ENCODE results near the gene SUPT3H.

DNA sequence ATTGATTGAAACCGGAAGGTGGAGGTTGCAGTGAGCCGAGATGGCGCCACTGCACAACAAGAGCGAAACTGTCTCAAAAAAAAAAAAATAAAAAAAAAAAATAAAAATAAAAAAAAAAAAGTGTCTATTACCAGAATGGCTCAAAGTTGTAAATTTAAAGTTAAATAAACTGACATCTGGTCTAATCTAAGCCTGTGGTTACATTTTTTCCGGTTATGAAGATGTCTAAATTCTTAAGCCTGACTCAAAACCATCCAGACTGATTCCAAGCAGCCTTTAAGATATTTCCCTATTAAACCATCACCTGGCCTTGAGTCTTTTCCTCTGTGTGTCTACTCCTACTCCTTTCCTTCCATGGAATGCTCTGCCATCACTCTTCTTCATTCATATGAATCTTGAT is 421.3 kb downstream of the SUPT3H start:
- TF ChIP-seq POLR2A (IDR thresholded peaks at IDR 0.05) (no peak), POLR2AphosphoS5 (IDR thresholded peaks at IDR 0.05) (no peak)
- TF ChIP-seq, protein P1, sequence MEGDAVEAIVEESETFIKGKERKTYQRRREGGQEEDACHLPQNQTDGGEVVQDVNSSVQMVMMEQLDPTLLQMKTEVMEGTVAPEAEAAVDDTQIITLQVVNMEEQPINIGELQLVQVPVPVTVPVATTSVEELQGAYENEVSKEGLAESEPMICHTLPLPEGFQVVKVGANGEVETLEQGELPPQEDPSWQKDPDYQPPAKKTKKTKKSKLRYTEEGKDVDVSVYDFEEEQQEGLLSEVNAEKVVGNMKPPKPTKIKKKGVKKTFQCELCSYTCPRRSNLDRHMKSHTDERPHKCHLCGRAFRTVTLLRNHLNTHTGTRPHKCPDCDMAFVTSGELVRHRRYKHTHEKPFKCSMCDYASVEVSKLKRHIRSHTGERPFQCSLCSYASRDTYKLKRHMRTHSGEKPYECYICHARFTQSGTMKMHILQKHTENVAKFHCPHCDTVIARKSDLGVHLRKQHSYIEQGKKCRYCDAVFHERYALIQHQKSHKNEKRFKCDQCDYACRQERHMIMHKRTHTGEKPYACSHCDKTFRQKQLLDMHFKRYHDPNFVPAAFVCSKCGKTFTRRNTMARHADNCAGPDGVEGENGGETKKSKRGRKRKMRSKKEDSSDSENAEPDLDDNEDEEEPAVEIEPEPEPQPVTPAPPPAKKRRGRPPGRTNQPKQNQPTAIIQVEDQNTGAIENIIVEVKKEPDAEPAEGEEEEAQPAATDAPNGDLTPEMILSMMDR (IDR thresholded peaks at IDR 0.05), result no peak

Data from transverse colon (tissue), 4 donors.